Activated CD8-positive, alpha-beta T cell treated with anti-CD3 and anti-CD28 coated beads for 36 hours (primary cell): ENCODE results near the gene FRRS1. TPM values are rescaled to one million over a fixed set of nuclear protein-coding genes. Genes with fewer than 3 reads are reported as not detected.

Experiments
- ATAC-seq: fragments of 200-7000 bp; cut with Tn5 transposase; one replicate; pipeline ENCODE4 v1.10.0; 2021; ENCODE audit warnings: mild to moderate bottlenecking, moderate library complexity
- CTCF ChIA-PET: fragments of 350-600 bp; sonication (Branson Sonifier 250); formaldehyde crosslinking; loops from one replicate; lab custom pipeline; 2021; ENCODE audit warnings: antibody characterized with exemption; lab: Charles Lee
- POLR2A ChIA-PET: fragments of 350-600 bp; sonication (Branson Sonifier 250); formaldehyde crosslinking; loops from one replicate; lab custom pipeline; 2021; ENCODE audit warnings: antibody characterized with exemption; lab: Charles Lee
- DNase-seq: peaks from one replicate; pipeline ENCODE4 v3.0.0-alpha.2; 2020
- H3K27ac Mint-ChIP-seq: one replicate; pipeline ENCODE4 v1.8.0; 2021; ENCODE audit warnings: mild to moderate bottlenecking, mixed read lengths
- H3K27me3 Mint-ChIP-seq: one replicate; pipeline ENCODE4 v1.8.0; 2021; ENCODE audit warnings: mixed read lengths
- H3K36me3 Mint-ChIP-seq: one replicate; pipeline ENCODE4 v1.8.0; 2021; ENCODE audit warnings: low read depth, mixed read lengths
- H3K4me1 Mint-ChIP-seq: one replicate; pipeline ENCODE4 v1.8.0; 2021; ENCODE audit warnings: low read depth, mixed read lengths
- H3K4me3 Mint-ChIP-seq: one replicate; pipeline ENCODE4 v1.8.0; 2021; ENCODE audit warnings: mild to moderate bottlenecking, moderate library complexity, mixed read lengths
- H3K9me3 Mint-ChIP-seq: one replicate; pipeline ENCODE4 v1.8.0; 2021; ENCODE audit warnings: mixed read lengths
- intact Hi-C: fragments of 100-400 bp; cut with micrococcal nuclease; formaldehyde crosslinking; loops from one replicate; pipeline ENCODE4 v1.10.0; 2022
- total RNA-seq, 2 experiments: library from RNA; stranded (reverse); gene quantifications; one replicate each; pipeline ENCODE4 v1.2.3, GENCODE V29; 2021
- TF ChIP-seq, protein P1 (sequence below): fragments of 200-600 bp; IDR thresholded peaks from one replicate; pipeline ENCODE4 v1.8.0; 2022; ENCODE audit warnings: antibody characterized with exemption, mild to moderate bottlenecking

FRRS1 gene, protein sequence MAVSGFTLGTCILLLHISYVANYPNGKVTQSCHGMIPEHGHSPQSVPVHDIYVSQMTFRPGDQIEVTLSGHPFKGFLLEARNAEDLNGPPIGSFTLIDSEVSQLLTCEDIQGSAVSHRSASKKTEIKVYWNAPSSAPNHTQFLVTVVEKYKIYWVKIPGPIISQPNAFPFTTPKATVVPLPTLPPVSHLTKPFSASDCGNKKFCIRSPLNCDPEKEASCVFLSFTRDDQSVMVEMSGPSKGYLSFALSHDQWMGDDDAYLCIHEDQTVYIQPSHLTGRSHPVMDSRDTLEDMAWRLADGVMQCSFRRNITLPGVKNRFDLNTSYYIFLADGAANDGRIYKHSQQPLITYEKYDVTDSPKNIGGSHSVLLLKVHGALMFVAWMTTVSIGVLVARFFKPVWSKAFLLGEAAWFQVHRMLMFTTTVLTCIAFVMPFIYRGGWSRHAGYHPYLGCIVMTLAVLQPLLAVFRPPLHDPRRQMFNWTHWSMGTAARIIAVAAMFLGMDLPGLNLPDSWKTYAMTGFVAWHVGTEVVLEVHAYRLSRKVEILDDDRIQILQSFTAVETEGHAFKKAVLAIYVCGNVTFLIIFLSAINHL
- 1 to 10 TPM; 4.0 to 4.2 TPM for total RNA-seq

GRCh38 chr1:99766378-99766800 lies at the start of gene FRRS1:
Gene FRRS1, minus strand, starts transcription at chr1:99766635. Its CDS starts 17,867 bp downstream, at chr1:99748768.
- H3K27me3 Mint-ChIP-seq = peaks cover 7% of the 10 kb centered on the region
- peak; percentile 92 for ATAC-seq
- peaks cover 9% of the 10 kb centered on the region for H3K4me1 Mint-ChIP-seq
- DNase-seq = peak; percentile 68
- H3K27ac Mint-ChIP-seq = peak within 1 kb of the TSS; percentile 88
- POLR2A ChIA-PET = no interaction called here
- H3K36me3 Mint-ChIP-seq = no peaks in the 10 kb centered on the region
- CTCF ChIA-PET = interaction anchor here (0.6 to 2.0 kb wide), 5 partner anchors 12 to 37 kb away, joined by 3 to 9 read pairs (median 4); no protein-coding TSS in a partner anchor
- TF ChIP-seq, protein P1, sequence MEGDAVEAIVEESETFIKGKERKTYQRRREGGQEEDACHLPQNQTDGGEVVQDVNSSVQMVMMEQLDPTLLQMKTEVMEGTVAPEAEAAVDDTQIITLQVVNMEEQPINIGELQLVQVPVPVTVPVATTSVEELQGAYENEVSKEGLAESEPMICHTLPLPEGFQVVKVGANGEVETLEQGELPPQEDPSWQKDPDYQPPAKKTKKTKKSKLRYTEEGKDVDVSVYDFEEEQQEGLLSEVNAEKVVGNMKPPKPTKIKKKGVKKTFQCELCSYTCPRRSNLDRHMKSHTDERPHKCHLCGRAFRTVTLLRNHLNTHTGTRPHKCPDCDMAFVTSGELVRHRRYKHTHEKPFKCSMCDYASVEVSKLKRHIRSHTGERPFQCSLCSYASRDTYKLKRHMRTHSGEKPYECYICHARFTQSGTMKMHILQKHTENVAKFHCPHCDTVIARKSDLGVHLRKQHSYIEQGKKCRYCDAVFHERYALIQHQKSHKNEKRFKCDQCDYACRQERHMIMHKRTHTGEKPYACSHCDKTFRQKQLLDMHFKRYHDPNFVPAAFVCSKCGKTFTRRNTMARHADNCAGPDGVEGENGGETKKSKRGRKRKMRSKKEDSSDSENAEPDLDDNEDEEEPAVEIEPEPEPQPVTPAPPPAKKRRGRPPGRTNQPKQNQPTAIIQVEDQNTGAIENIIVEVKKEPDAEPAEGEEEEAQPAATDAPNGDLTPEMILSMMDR = no peak
- peak within 1 kb of the TSS; percentile 94 for H3K4me3 Mint-ChIP-seq
- intact Hi-C loops = no loop called here
- H3K9me3 Mint-ChIP-seq = no peaks in the 10 kb centered on the region

- Mint-ChIP-seq H3K4me1 (peaks cover 6% of the 10 kb centered on the region), H3K36me3 (no peaks in the 10 kb centered on the region), H3K4me3 (no peak overlapping the region), H3K27me3 (peaks cover 4% of the 10 kb centered on the region), H3K27ac (no peak overlapping the region), H3K9me3 (no peaks in the 10 kb centered on the region)
- ChIA-PET POLR2A (no interaction called here), CTCF (no interaction called here)
- ATAC-seq = no peak
- intact Hi-C loops = no loop called here
- DNase-seq = no peak
- TF ChIP-seq, protein P1 = no peak
Observed at GRCh38 chr1:99814373-99814900, 48.0 kb upstream of the FRRS1 start.

- Mint-ChIP-seq H3K27ac (no peak overlapping the region), H3K4me3 (no peak overlapping the region), H3K9me3 (no peaks in the 10 kb centered on the region), H3K27me3 (peaks cover 13% of the 10 kb centered on the region), H3K4me1 (peaks cover 18% of the 10 kb centered on the region), H3K36me3 (no peaks in the 10 kb centered on the region)
- POLR2A ChIA-PET = interaction anchor here (1.1 kb wide), 1 partner anchor 158 kb away, joined by 4 read pairs; the partner anchor contains the start of gene SLC35A3
- TF ChIP-seq, protein P1 = no peak
- intact Hi-C loops = no loop called here
- CTCF ChIA-PET = interaction anchor here (1.3 kb wide), 1 partner anchor 1057 kb away, joined by 3 read pairs; no protein-coding TSS in a partner anchor
- no peak for ATAC-seq
- no peak for DNase-seq
Observed at GRCh38 chr1:99811747-99812146, 45.3 kb upstream of the FRRS1 start.

DNA sequence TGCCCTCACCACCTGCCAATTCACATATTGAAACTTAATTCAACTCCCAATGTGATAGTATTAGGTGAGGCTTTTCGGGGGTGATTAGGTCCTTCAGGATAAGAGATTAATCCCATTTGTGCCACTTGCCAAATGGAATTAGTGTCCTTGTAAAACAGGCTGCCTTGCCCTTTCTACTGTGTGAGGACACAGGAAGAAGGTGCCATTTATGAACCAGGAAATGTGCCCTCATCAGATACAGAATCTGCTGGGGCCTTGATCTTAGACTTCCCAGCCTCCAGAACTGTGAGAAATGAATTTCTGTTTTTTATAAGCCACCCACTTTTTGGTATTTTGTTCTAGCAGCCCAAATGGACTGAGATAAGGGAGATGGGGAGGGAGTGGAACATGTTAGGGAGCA lies 44.6 kb upstream of the FRRS1 start:
- CTCF ChIA-PET = interaction anchor here (0.6 to 1.3 kb wide), 2 partner anchors 9 to 1058 kb away, joined by 3 read pairs; no protein-coding TSS in a partner anchor
- Mint-ChIP-seq H3K36me3 (no peaks in the 10 kb centered on the region), H3K9me3 (no peaks in the 10 kb centered on the region), H3K27me3 (peaks cover 13% of the 10 kb centered on the region), H3K4me3 (no peak overlapping the region), H3K4me1 (peaks cover 18% of the 10 kb centered on the region), H3K27ac (no peak overlapping the region)
- POLR2A ChIA-PET = no interaction called here
- TF ChIP-seq, protein P1 = no peak
- DNase-seq = no peak
- no peak for ATAC-seq
- intact Hi-C loops = no loop called here
